Erythroblast (primary cell): ENCODE measurements around the gene TBC1D13.

Source experiments
- GATA1 ChIP-seq: IDR thresholded peaks from 2 replicates; pipeline ENCODE4 v1.6.1; 2011; ENCODE audit warnings: low read depth, mild to moderate bottlenecking, control low read depth, low read length, moderate library complexity
- POLR2A ChIP-seq: IDR thresholded peaks from 2 replicates; pipeline ENCODE4 v1.6.1; 2011; ENCODE audit warnings: mild to moderate bottlenecking, low read length

GRCh38 chr9:128773049-128773448 lies 14.0 kb upstream of the TBC1D13 start:
- no peak for TF ChIP-seq POLR2A
- no peak for TF ChIP-seq GATA1
